Endodermal cell (in vitro differentiated cells): ENCODE data around the gene PXDC1. TPM values are rescaled to one million over a fixed set of nuclear protein-coding genes. Genes with fewer than 3 reads are reported as not detected.

Source experiments
- DNase-seq: peaks from one replicate; pipeline ENCODE4 v3.0.0-alpha.2; 2017
- H3K27ac ChIP-seq: 2 replicates; pipeline ENCODE4 v1.5.1; 2013; ENCODE audit warnings: mild to moderate bottlenecking, low read depth, low read length, moderate library complexity
- H3K27me3 ChIP-seq: 2 replicates; pipeline ENCODE4 v1.6.1; 2013; ENCODE audit warnings: mild to moderate bottlenecking, low read length, moderate library complexity; ENCODE audit not compliant: insufficient read depth, control insufficient read depth, poor library complexity, severe bottlenecking
- H3K36me3 ChIP-seq: 2 replicates; pipeline ENCODE4 v1.7.0; 2013; ENCODE audit warnings: mild to moderate bottlenecking, low read length, moderate library complexity; ENCODE audit not compliant: control insufficient read depth, insufficient read depth
- H3K4me1 ChIP-seq: one replicate; pipeline ENCODE4 v1.7.0; 2013; ENCODE audit warnings: low read length; ENCODE audit not compliant: control insufficient read depth, insufficient read depth
- H3K4me3 ChIP-seq: 2 replicates; pipeline ENCODE4 v1.5.1; 2013; ENCODE audit warnings: mild to moderate bottlenecking, low read length, moderate library complexity
- H3K9ac ChIP-seq: 2 replicates; pipeline ENCODE4 v1.6.1; 2013; ENCODE audit warnings: mild to moderate bottlenecking, low read length, moderate library complexity; ENCODE audit not compliant: poor library complexity, severe bottlenecking; ENCODE audit errors: extremely low read depth
- H3K9me3 ChIP-seq: 2 replicates; pipeline ENCODE4 v1.6.1; 2013; ENCODE audit warnings: mild to moderate bottlenecking, low read length, moderate library complexity; ENCODE audit not compliant: control insufficient read depth
- H3K27ac Mint-ChIP-seq: 2 replicates; pipeline ENCODE4 v1.8.0; 2020; ENCODE audit warnings: mixed read lengths
- H3K27me3 Mint-ChIP-seq: 2 replicates; pipeline ENCODE4 v1.8.0; 2021; ENCODE audit warnings: mild to moderate bottlenecking, mixed read lengths; ENCODE audit not compliant: insufficient read depth
- H3K36me3 Mint-ChIP-seq: 2 replicates; pipeline ENCODE4 v1.8.0; 2020; ENCODE audit warnings: low read depth, mixed read lengths
- H3K4me1 Mint-ChIP-seq: 2 replicates; pipeline ENCODE4 v1.8.0; 2020; ENCODE audit warnings: mixed read lengths
- H3K4me3 Mint-ChIP-seq: 2 replicates; pipeline ENCODE4 v1.8.0; 2020; ENCODE audit warnings: mild to moderate bottlenecking, moderate library complexity, mixed read lengths
- H3K9me3 Mint-ChIP-seq: 2 replicates; pipeline ENCODE4 v1.8.0; 2020; ENCODE audit warnings: mild to moderate bottlenecking, mixed read lengths
- WGBS, 2 experiments: methylation state at CpG; one replicate each; pipeline versions ENCODE4 v1.1.5 to v1.1.7; 2013; ENCODE audit warnings: missing lambda C conversion rate in 2 of 2, mixed read lengths in 1 of 2; ENCODE audit not compliant: insufficient coverage in 1 of 2, insufficient read length in 1 of 2; 5-methylcytosine and 5-hydroxymethylcytosine counted together
- total RNA-seq, 2 donors: library from RNA; stranded (reverse); fragmentation: NEBNext Ultra II Directional in 1 of 2; extraction: Animal tissue kit (Norgen Biotek cat#: 25700) in 1 of 2; gene quantifications; 2 replicates in 1 of 2; 3 replicates in 1 of 2; pipeline ENCODE4 v1.2.1, GENCODE V29; 2021
- TF ChIP-seq, protein P1 (sequence below): fragments of 200-600 bp; sonication (generic); conservative IDR thresholded peaks from 2 replicates; pipeline ENCODE4 v1.5.0; 2021; ENCODE audit warnings: antibody characterized with exemption, mild to moderate bottlenecking

The PXDC1 gene
- total RNA-seq, 2 donors from 2014 or later, result 3.3 to 4.6 TPM

DNA sequence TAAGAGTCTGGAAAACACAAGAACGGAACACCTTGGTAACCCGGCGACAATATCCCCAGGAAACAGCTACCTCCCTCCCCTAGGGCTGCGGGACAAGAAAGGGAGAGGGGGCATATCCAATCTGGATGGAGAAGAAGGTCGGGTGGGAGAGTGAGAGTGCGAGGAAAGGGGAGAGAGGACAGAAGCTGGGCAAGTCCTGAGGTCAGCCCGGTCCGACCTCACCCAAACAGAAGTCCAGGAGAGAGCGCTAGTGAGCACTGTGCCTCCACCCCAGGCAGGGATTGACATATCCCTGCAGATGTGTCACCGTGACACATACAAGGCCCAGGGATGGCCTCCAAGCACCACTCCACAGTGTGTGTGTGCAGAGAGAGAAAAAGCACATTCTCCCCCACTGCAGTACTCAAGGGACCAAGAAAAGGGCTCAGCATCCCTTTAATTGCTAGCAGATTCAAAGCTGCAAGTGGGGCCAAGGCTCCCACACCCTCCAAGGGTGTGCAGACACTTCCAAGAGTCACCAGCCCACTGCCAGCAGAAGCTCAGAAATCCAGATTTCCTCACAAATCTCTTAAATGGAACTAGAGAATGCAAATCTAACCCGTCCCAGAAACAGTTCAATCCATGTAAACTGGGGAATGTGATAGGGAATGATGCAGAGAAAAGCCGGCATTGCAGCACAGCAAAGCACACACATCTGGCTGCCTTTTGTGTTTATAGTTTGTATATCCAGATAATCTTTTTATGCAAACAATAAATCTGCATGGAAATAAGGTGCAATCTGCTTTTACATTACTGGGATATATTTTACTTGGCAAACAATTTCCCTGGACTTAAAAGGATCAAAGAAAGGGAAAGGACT is 3.1 kb downstream of the PXDC1 start:
- H3K27me3 Mint-ChIP-seq, result peaks cover 37% of the 10 kb centered on the region
- H3K27ac Mint-ChIP-seq, result no peak overlapping the region
- no peaks in the 10 kb centered on the region for H3K36me3 Mint-ChIP-seq
- 53% methylated on average over 12 of the region's 12 CpGs; no CpG with 5 or more reads in 1 of the 2 experiments for WGBS, 2 experiments
- TF ChIP-seq, protein P1, sequence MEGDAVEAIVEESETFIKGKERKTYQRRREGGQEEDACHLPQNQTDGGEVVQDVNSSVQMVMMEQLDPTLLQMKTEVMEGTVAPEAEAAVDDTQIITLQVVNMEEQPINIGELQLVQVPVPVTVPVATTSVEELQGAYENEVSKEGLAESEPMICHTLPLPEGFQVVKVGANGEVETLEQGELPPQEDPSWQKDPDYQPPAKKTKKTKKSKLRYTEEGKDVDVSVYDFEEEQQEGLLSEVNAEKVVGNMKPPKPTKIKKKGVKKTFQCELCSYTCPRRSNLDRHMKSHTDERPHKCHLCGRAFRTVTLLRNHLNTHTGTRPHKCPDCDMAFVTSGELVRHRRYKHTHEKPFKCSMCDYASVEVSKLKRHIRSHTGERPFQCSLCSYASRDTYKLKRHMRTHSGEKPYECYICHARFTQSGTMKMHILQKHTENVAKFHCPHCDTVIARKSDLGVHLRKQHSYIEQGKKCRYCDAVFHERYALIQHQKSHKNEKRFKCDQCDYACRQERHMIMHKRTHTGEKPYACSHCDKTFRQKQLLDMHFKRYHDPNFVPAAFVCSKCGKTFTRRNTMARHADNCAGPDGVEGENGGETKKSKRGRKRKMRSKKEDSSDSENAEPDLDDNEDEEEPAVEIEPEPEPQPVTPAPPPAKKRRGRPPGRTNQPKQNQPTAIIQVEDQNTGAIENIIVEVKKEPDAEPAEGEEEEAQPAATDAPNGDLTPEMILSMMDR, result peak; percentile 85
- Histone ChIP-seq H3K4me1 (no peaks in the 10 kb centered on the region), H3K9ac (no peak overlapping the region), H3K27ac (no peak overlapping the region), H3K4me3 (no peak overlapping the region), H3K36me3 (no peaks in the 10 kb centered on the region), H3K27me3 (peaks cover 39% of the 10 kb centered on the region), H3K9me3 (no peaks in the 10 kb centered on the region)
- peaks cover 4% of the 10 kb centered on the region for H3K4me1 Mint-ChIP-seq
- no peaks in the 10 kb centered on the region for H3K9me3 Mint-ChIP-seq
- peak; percentile 93 for DNase-seq
- H3K4me3 Mint-ChIP-seq, result no peak overlapping the region

DNA sequence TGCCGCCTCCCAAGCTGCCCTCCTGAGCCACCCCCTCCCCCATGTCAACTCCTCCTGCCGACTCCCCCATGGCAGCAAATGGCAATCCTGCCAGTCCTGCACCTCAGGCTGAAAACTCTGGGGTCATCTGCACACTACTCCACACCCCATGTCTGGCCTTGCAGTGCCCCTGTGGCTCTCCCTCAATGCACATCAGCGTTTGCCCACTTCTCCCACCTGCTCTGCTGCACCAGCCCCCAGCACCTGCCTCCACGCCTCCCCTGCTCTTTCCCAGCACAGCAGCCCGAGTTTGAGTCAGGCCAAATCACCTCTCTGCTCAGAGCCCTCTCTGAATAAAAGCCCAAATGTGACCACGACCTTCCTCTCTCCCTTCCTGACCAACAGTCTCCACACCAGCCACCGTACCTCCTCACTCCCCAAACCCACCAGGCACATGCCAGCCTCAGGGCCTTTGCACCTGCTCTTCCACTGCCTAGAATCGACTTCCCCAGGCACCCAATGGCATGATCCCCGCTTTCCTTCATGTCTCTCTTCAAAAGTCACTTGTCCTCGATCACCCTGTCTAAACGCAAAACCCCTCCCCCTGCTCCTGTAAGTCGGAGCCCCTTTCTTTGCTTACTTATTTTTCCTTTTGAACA is 4.3 kb downstream of the PXDC1 start:
- Mint-ChIP-seq H3K27ac (no peak overlapping the region), H3K36me3 (no peaks in the 10 kb centered on the region), H3K9me3 (no peaks in the 10 kb centered on the region), H3K4me3 (no peak overlapping the region), H3K4me1 (peaks cover 6% of the 10 kb centered on the region), H3K27me3 (peaks cover 25% of the 10 kb centered on the region)
- H3K9ac ChIP-seq, result no peak overlapping the region
- H3K4me3 ChIP-seq, result no peak overlapping the region
- 87 to 98% methylated on average over 9 to 11 of the region's 12 CpGs for WGBS, 2 experiments
- no peaks in the 10 kb centered on the region for H3K4me1 ChIP-seq
- no peak overlapping the region for H3K27ac ChIP-seq
- H3K9me3 ChIP-seq, result no peaks in the 10 kb centered on the region
- peaks cover 27% of the 10 kb centered on the region for H3K27me3 ChIP-seq
- H3K36me3 ChIP-seq, result no peaks in the 10 kb centered on the region
- TF ChIP-seq, protein P1, result no peak
- no peak for DNase-seq

DNA sequence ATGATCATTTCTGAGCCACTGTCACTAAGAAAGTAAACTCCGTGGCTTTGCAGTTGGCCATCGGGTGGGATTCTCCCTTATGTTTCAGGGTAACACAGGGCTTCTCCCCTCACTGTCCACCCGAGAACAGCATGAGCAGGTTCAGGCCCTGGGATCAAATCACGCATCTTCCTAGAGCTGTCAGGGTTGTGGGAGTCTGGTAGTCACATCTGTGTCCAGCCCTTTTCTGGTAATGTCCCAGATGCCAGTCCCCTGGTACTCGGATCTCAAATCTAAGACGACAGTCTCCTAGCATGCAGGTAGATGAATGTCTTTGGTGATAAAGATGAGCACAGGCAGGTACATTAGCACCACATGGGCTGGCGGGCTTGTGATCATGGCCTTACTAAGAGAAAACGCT is 4.8 kb downstream of the PXDC1 start:
- H3K4me1 ChIP-seq, result no peaks in the 10 kb centered on the region
- H3K9me3 ChIP-seq, result no peaks in the 10 kb centered on the region
- H3K27ac Mint-ChIP-seq, result no peak overlapping the region
- H3K9me3 Mint-ChIP-seq, result no peaks in the 10 kb centered on the region
- peaks cover 27% of the 10 kb centered on the region for H3K27me3 ChIP-seq
- no peak overlapping the region for H3K4me3 ChIP-seq
- H3K9ac ChIP-seq, result no peak overlapping the region
- H3K36me3 ChIP-seq, result no peaks in the 10 kb centered on the region
- H3K36me3 Mint-ChIP-seq, result no peaks in the 10 kb centered on the region
- TF ChIP-seq, protein P1, result no peak
- DNase-seq, result no peak
- H3K27ac ChIP-seq, result no peak overlapping the region
- peaks cover 29% of the 10 kb centered on the region for H3K27me3 Mint-ChIP-seq
- H3K4me3 Mint-ChIP-seq, result no peak overlapping the region
- H3K4me1 Mint-ChIP-seq, result peaks cover 6% of the 10 kb centered on the region
- 91 to 98% methylated on average over 6 to 8 of the region's 8 CpGs for WGBS, 2 experiments
